Fibroblast of lung (primary cell): ENCODE results near the gene WIPF1. TPM values are rescaled to one million over a fixed set of nuclear protein-coding genes. Genes with fewer than 3 reads are reported as not detected.
A peak's percentile ranks its signal among the peaks of the same experiment; 100 is the strongest.

Source experiments
- DNase-seq, 2 donors: peaks; one replicate each; pipeline versions ENCODE4 v3.0.0 to v3.0.0-alpha.2; 2010; ENCODE audit warnings: low read depth in 2 of 2
- H2AFZ ChIP-seq: 2 replicates; pipeline ENCODE4 v1.5.1; 2012; ENCODE audit warnings: low read length, control low read depth, inconsistent platforms
- H3K27ac ChIP-seq: 2 replicates; pipeline ENCODE4 v1.5.1; 2011; ENCODE audit warnings: low read length, control low read depth; ENCODE audit not compliant: insufficient read depth
- H3K27me3 ChIP-seq: 2 replicates; pipeline ENCODE4 v1.5.1; 2011; ENCODE audit warnings: mild to moderate bottlenecking, low read length; ENCODE audit not compliant: control insufficient read depth, insufficient read depth
- H3K36me3 ChIP-seq: 2 replicates; pipeline ENCODE4 v1.5.1; 2011; ENCODE audit warnings: low read length; ENCODE audit not compliant: control insufficient read depth, insufficient read depth
- H3K4me1 ChIP-seq: 2 replicates; pipeline ENCODE4 v1.5.1; 2011; ENCODE audit warnings: low read length; ENCODE audit not compliant: control insufficient read depth, insufficient read depth; ENCODE audit errors: extremely low read depth
- H3K4me2 ChIP-seq: 2 replicates; pipeline ENCODE4 v1.5.1; 2011; ENCODE audit warnings: low read length, control low read depth; ENCODE audit not compliant: insufficient read depth; ENCODE audit errors: extremely low read depth
- H3K4me3 ChIP-seq, 4 experiments: fragments of 200-600 bp in 1 of 4; sonication (generic) in 1 of 4; replicated peaks in 1 of 4; 2 replicates each; pipeline ENCODE4 v1.5.1; 2011 to 2016; ENCODE audit warnings: low read length in 4 of 4, low read depth in 3 of 4, mild to moderate bottlenecking in 3 of 4, control low read depth in 2 of 4, inconsistent platforms in 1 of 4, mixed read lengths in 1 of 4; ENCODE audit not compliant: insufficient read depth in 1 of 4; ENCODE audit errors: control extremely low read depth in 1 of 4
- H3K79me2 ChIP-seq: 2 replicates; pipeline ENCODE4 v1.5.1; 2012; ENCODE audit warnings: mild to moderate bottlenecking, low read length, inconsistent platforms; ENCODE audit not compliant: control insufficient read depth, insufficient read depth
- H3K9ac ChIP-seq: 2 replicates; pipeline ENCODE4 v1.5.1; 2011; ENCODE audit warnings: mild to moderate bottlenecking, low read length, control low read depth; ENCODE audit not compliant: insufficient read depth
- H3K9me3 ChIP-seq: 2 replicates; pipeline ENCODE4 v1.5.1; 2012; ENCODE audit warnings: low read depth, low read length; ENCODE audit not compliant: control insufficient read depth, insufficient read depth
- H4K20me1 ChIP-seq: 2 replicates; pipeline ENCODE4 v1.5.1; 2011; ENCODE audit warnings: low read length; ENCODE audit not compliant: control insufficient read depth, insufficient read depth; ENCODE audit errors: extremely low read depth
- EZH2 ChIP-seq: IDR thresholded peaks from 2 replicates; pipeline ENCODE4 v1.5.1; 2012; ENCODE audit warnings: low read length, control low read depth, mild to moderate bottlenecking; ENCODE audit errors: missing control alignments
- polyA plus RNA-seq, 2 donors: library from polyadenylated mRNA; depleted of rRNA in 1 of 2; stranded (reverse) in 1 of 2; unstranded in 1 of 2; fragments of >200 nt; gene quantifications; 2 replicates each; pipeline ENCODE4 v1.2.1, GENCODE V29; 2011 to 2012; ENCODE audit warnings: missing spikeins in 1 of 2
- total RNA-seq: library from RNA; depleted of rRNA; stranded (reverse); fragments of >200 nt; gene quantifications from 2 replicates; pipeline ENCODE4 v1.2.1, GENCODE V29; 2014
- TF ChIP-seq, protein P1 (sequence below), 2 donors: IDR thresholded peaks in 1 of 2; conservative IDR thresholded peaks in 1 of 2; 1 replicate in 1 of 2; 2 replicates in 1 of 2; pipeline ENCODE4 v1.5.1; 2011 to 2012; ENCODE audit warnings: low read length in 2 of 2, control low read depth in 1 of 2, inconsistent platforms in 1 of 2, low read depth in 1 of 2, mild to moderate bottlenecking in 1 of 2

Gene WIPF1
- total and polyA plus RNA-seq, 2 donors (not counting 1 experiment from before 2014, with no cell fraction given), result 10.7 to 23.6 TPM

DNA sequence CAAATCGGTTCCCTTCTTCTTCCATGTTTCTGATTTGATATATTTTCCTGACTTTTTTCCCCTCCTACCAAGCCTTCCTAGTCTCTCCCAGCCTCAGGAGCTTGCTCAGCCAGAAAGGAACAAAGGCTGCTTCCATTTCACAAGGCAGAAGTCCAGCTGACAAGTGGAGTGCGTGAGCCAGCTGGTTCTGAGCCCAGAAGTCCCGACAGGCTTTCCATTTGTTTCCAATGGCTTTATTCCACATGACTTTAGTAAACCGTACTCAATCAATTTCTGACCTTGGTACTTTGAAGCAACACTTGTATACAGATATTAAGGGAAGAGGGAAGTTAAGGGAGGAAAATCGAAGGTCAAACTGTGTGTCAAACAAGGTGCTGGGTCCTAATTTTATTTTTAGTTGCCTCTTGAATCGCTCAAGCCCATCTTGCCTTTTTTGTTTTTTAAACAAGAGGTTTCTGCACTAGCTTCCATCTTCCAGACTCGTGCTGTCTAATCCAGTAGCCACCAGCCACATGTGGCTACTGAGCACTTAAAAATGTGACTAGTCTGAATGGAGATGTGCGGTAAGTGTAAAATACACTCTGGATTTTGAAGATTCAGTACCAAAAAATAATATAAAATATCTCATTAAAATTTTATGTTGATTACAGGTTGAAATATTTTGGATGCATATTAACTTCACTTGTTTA, 36.2 kb downstream of the WIPF1 start:
- no peak for TF ChIP-seq EZH2
- TF ChIP-seq, protein P1, sequence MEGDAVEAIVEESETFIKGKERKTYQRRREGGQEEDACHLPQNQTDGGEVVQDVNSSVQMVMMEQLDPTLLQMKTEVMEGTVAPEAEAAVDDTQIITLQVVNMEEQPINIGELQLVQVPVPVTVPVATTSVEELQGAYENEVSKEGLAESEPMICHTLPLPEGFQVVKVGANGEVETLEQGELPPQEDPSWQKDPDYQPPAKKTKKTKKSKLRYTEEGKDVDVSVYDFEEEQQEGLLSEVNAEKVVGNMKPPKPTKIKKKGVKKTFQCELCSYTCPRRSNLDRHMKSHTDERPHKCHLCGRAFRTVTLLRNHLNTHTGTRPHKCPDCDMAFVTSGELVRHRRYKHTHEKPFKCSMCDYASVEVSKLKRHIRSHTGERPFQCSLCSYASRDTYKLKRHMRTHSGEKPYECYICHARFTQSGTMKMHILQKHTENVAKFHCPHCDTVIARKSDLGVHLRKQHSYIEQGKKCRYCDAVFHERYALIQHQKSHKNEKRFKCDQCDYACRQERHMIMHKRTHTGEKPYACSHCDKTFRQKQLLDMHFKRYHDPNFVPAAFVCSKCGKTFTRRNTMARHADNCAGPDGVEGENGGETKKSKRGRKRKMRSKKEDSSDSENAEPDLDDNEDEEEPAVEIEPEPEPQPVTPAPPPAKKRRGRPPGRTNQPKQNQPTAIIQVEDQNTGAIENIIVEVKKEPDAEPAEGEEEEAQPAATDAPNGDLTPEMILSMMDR (conservative IDR thresholded peaks at IDR 0.05 in 1 of 2, IDR thresholded peaks at IDR 0.05 in 1 of 2; ENCODE audit: low read depth in 1 of 2, low read length in 2 of 2), result no peak
- Histone ChIP-seq H3K4me1 (no peaks in the 10 kb centered on the region), H3K9ac (no peak overlapping the region), H3K4me2 (no peak overlapping the region), H3K27me3 (no peaks in the 10 kb centered on the region), H3K9me3 (no peaks in the 10 kb centered on the region), H2AFZ (no peak overlapping the region), H3K36me3 (no peaks in the 10 kb centered on the region), H3K27ac (no peak overlapping the region), H3K79me2 (no peaks in the 10 kb centered on the region), H3K4me3 (no peak overlapping the region), H4K20me1 (no peaks in the 10 kb centered on the region)
- peak; percentile 85 to 86 for DNase-seq

DNA sequence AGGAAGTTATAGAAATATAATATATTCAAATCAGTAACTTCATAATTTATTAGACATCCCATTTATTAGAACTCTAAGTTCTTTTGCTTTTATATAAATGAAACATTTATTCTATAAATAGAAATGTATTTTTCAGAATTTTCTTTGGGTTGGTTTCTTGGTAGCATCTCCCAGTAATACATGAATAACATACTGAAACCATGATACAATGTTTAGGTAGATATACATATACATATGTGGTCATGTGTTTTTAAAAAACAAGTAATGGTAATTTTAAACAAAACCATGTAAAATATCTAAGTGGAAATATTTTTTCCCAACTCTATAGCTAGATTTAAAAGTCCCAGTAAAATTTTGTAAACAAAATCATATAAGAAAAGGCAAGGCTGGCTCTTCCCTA, 36.9 kb downstream of the WIPF1 start:
- H2AFZ ChIP-seq, result no peak overlapping the region
- DNase-seq, result no peak
- no peak overlapping the region for H3K9ac ChIP-seq
- TF ChIP-seq, protein P1 (conservative IDR thresholded peaks at IDR 0.05 in 1 of 2, IDR thresholded peaks at IDR 0.05 in 1 of 2; ENCODE audit: low read depth in 1 of 2, low read length in 2 of 2), result no peak
- no peak for TF ChIP-seq EZH2
- no peak overlapping the region for H3K27ac ChIP-seq
- no peaks in the 10 kb centered on the region for H3K9me3 ChIP-seq
- H3K4me1 ChIP-seq, result no peaks in the 10 kb centered on the region
- H3K4me3 ChIP-seq, result no peak overlapping the region
- H3K27me3 ChIP-seq, result no peaks in the 10 kb centered on the region
- no peaks in the 10 kb centered on the region for H3K36me3 ChIP-seq
- no peaks in the 10 kb centered on the region for H4K20me1 ChIP-seq
- H3K4me2 ChIP-seq, result no peak overlapping the region
- no peaks in the 10 kb centered on the region for H3K79me2 ChIP-seq

DNA sequence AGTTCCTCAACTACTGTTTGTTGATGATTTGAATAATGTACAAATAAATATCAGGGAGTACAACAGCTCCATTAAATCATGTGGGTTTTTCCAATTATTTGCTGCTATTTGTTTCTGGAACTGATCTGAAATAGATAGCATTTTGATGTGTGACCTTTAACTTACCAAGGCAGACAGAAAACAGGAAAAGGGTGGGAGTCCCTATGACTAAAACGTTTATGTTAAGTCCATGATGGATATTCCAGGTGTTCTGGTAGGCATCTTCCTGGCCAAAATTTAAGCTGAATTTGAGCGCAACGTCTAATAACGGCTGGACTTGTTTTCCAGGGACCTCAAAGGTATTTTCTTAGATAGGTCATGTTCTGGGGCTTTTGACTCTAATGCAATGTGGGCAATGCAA, 41.6 kb downstream of the WIPF1 start:
- no peaks in the 10 kb centered on the region for H4K20me1 ChIP-seq
- H3K4me3 ChIP-seq, result no peak overlapping the region
- no peaks in the 10 kb centered on the region for H3K9me3 ChIP-seq
- TF ChIP-seq, protein P1 (conservative IDR thresholded peaks at IDR 0.05 in 1 of 2, IDR thresholded peaks at IDR 0.05 in 1 of 2; ENCODE audit: low read depth in 1 of 2, low read length in 2 of 2), result no peak
- no peak for TF ChIP-seq EZH2
- H3K79me2 ChIP-seq, result no peaks in the 10 kb centered on the region
- H3K36me3 ChIP-seq, result no peaks in the 10 kb centered on the region
- DNase-seq, result no peak
- H3K9ac ChIP-seq, result no peak overlapping the region
- H3K4me2 ChIP-seq, result no peak overlapping the region
- no peaks in the 10 kb centered on the region for H3K27me3 ChIP-seq
- no peaks in the 10 kb centered on the region for H3K4me1 ChIP-seq
- H3K27ac ChIP-seq, result no peak overlapping the region
- no peak overlapping the region for H2AFZ ChIP-seq
